GM23338 (cell line): ENCODE data around the gene PABPC4L. TPM values are rescaled to one million over a fixed set of nuclear protein-coding genes. Genes with fewer than 3 reads are reported as not detected.

ENCODE experiments used
- ATAC-seq: fragments of 200-7000 bp; cut with Tn5 transposase; 3 replicates; pipeline ENCODE4 v1.9.1; 2020
- DNase-seq: peaks from one replicate; pipeline ENCODE4 v3.0.0-alpha.2; 2015; ENCODE audit warnings: low spot score
- H2AFZ ChIP-seq: fragments of 200-600 bp; sonication (generic); 2 replicates; pipeline ENCODE4 v1.8.0; 2016; ENCODE audit warnings: antibody characterized with exemption, mild to moderate bottlenecking, moderate library complexity
- H3F3A ChIP-seq: fragments of 200-600 bp; sonication (generic); replicated peaks from 2 replicates; pipeline ENCODE4 v1.8.0; 2017; ENCODE audit warnings: antibody characterized with exemption, mixed run types, low read depth
- H3K27ac ChIP-seq: fragments of 200-600 bp; sonication (generic); 2 replicates; pipeline ENCODE4 v1.6.1; 2016; ENCODE audit warnings: low read depth
- H3K27me3 ChIP-seq: fragments of 200-600 bp; sonication (generic); 2 replicates; pipeline ENCODE4 v1.8.0; 2016; ENCODE audit warnings: mild to moderate bottlenecking, mixed run types, moderate library complexity; ENCODE audit not compliant: insufficient read depth
- H3K36me3 ChIP-seq: fragments of 200-600 bp; sonication (generic); 2 replicates; pipeline ENCODE4 v1.8.0; 2016; ENCODE audit warnings: mild to moderate bottlenecking; ENCODE audit not compliant: insufficient read depth
- H3K4me1 ChIP-seq: fragments of 200-600 bp; sonication (generic); 2 replicates; pipeline ENCODE4 v1.8.0; 2016; ENCODE audit warnings: mild to moderate bottlenecking, moderate library complexity; ENCODE audit not compliant: insufficient read depth
- H3K4me2 ChIP-seq: fragments of 200-600 bp; sonication (generic); 2 replicates; pipeline ENCODE4 v1.7.1; 2017; ENCODE audit warnings: mixed run types
- H3K4me3 ChIP-seq: fragments of 200-600 bp; sonication (generic); 2 replicates; pipeline ENCODE4 v1.6.1; 2016; ENCODE audit warnings: mixed run types
- H3K79me2 ChIP-seq: fragments of 200-600 bp; sonication (generic); replicated peaks from 2 replicates; pipeline ENCODE4 v1.8.0; 2017; ENCODE audit warnings: mild to moderate bottlenecking; ENCODE audit not compliant: insufficient read depth
- H3K9me2 ChIP-seq: fragments of 200-600 bp; sonication (generic); 2 replicates; pipeline ENCODE4 v1.8.0; 2017; ENCODE audit not compliant: insufficient read depth
- H4K20me1 ChIP-seq: fragments of 200-600 bp; sonication (generic); replicated peaks from 2 replicates; pipeline ENCODE4 v1.8.0; 2017; ENCODE audit warnings: mild to moderate bottlenecking; ENCODE audit not compliant: insufficient read depth
- H3K27ac Mint-ChIP-seq: 2 replicates; pipeline ENCODE4 v1.8.0; 2020; ENCODE audit warnings: inconsistent platforms, mild to moderate bottlenecking, moderate library complexity, mixed read lengths
- H3K27me3 Mint-ChIP-seq: 3 replicates; pipeline ENCODE4 v1.8.0; 2022; ENCODE audit warnings: low read depth, mild to moderate bottlenecking, moderate library complexity, mixed read lengths, inconsistent platforms; ENCODE audit not compliant: insufficient read depth, poor library complexity
- H3K36me3 Mint-ChIP-seq: 3 replicates; pipeline ENCODE4 v1.8.0; 2021; ENCODE audit warnings: low read depth, mild to moderate bottlenecking, inconsistent platforms, moderate library complexity, mixed read lengths
- H3K4me1 Mint-ChIP-seq: 3 replicates; pipeline ENCODE4 v1.8.0; 2020; ENCODE audit warnings: mild to moderate bottlenecking, inconsistent platforms, mixed read lengths
- H3K4me3 Mint-ChIP-seq: 3 replicates; pipeline ENCODE4 v1.8.0; 2021; ENCODE audit warnings: moderate library complexity, mild to moderate bottlenecking, inconsistent platforms, mixed read lengths
- H3K9me3 Mint-ChIP-seq: 3 replicates; pipeline ENCODE4 v1.8.0; 2020; ENCODE audit warnings: moderate library complexity, mild to moderate bottlenecking, inconsistent platforms, mixed read lengths
- CREB1 ChIP-seq: fragments of 250-450 bp; sonication (Bioruptor Pico); IDR thresholded peaks from 2 replicates; pipeline ENCODE4 v1.5.0; 2020; ENCODE audit warnings: low read depth, mild to moderate bottlenecking, moderate library complexity
- EZH2 ChIP-seq: fragments of 200-600 bp; sonication (generic); IDR thresholded peaks from one replicate; pipeline ENCODE4 v1.8.0; 2017; ENCODE audit warnings: antibody characterized with exemption, mild to moderate bottlenecking, low read depth; ENCODE audit not compliant: unreplicated experiment
- EZH2phosphoT487 ChIP-seq: fragments of 200-600 bp; sonication (generic); IDR thresholded peaks from one replicate; pipeline ENCODE4 v1.8.1; 2018; ENCODE audit warnings: antibody characterized with exemption; ENCODE audit not compliant: unreplicated experiment
- JUNB ChIP-seq: IDR thresholded peaks from one replicate; pipeline ENCODE4 v1.6.1; 2016; ENCODE audit warnings: antibody characterized with exemption; ENCODE audit not compliant: unreplicated experiment
- NANOG ChIP-seq: IDR thresholded peaks from 2 replicates; pipeline ENCODE4 v1.6.1; 2016; ENCODE audit warnings: antibody characterized with exemption, borderline replicate concordance
- POLR2AphosphoS5 ChIP-seq: IDR thresholded peaks from 2 replicates; pipeline ENCODE4 v1.6.1; 2016; ENCODE audit warnings: antibody characterized with exemption, low read depth
- STAT1 ChIP-seq: IDR thresholded peaks from one replicate; pipeline ENCODE4 v1.6.1; 2016; ENCODE audit warnings: antibody characterized with exemption; ENCODE audit not compliant: unreplicated experiment
- ZNF114 ChIP-seq: fragments of 250-450 bp; sonication (Bioruptor Pico); IDR thresholded peaks from 2 replicates; pipeline ENCODE4 v1.5.0; 2020; ENCODE audit warnings: mild to moderate bottlenecking, moderate library complexity
- ZNF331 ChIP-seq: fragments of 250-450 bp; sonication (Bioruptor Pico); IDR thresholded peaks from 2 replicates; pipeline ENCODE4 v1.5.0; 2020; ENCODE audit warnings: low read depth, mild to moderate bottlenecking, moderate library complexity
- polyA plus RNA-seq: library from polyadenylated mRNA; unstranded; fragments of >200 nt; fragmentation: Nextera tagmentation; extraction: Ambion mirVana; gene quantifications from 2 replicates; pipeline ENCODE4 v1.2.1, GENCODE V29; 2016
- total RNA-seq: library from RNA; depleted of rRNA; stranded (reverse); fragments of >200 nt; shearing (Covaris generic); gene quantifications from 2 replicates; pipeline ENCODE4 v1.2.3, GENCODE V29; 2014
- TF ChIP-seq, protein P1 (sequence below): fragments of 250-450 bp; sonication (Bioruptor Pico); IDR thresholded peaks from 2 replicates; pipeline ENCODE4 v1.5.0; 2020; ENCODE audit warnings: mild to moderate bottlenecking, moderate library complexity
- TF ChIP-seq, protein P2 (sequence below), 2 experiments: fragments of 200-600 bp in 1 of 2; sonication (generic) in 1 of 2; conservative IDR thresholded peaks; 2 replicates each; pipeline versions ENCODE4 v1.5.1 to v1.6.1; 2016 to 2017; ENCODE audit warnings: antibody characterized with exemption in 2 of 2, low read depth in 2 of 2, mild to moderate bottlenecking in 2 of 2, moderate library complexity in 1 of 2
- TF ChIP-seq, protein P3 (sequence below): IDR thresholded peaks from one replicate; pipeline ENCODE4 v1.6.1; 2018; ENCODE audit warnings: antibody characterized with exemption; ENCODE audit not compliant: unreplicated experiment
- TF ChIP-seq, protein P4 (sequence below): IDR thresholded peaks from 2 replicates; pipeline ENCODE4 v1.6.1; 2016; ENCODE audit warnings: antibody characterized with exemption

Gene PABPC4L
- total and polyA plus RNA-seq, 2 experiments from 2014 or later = 1.8 to 4.6 TPM

DNA sequence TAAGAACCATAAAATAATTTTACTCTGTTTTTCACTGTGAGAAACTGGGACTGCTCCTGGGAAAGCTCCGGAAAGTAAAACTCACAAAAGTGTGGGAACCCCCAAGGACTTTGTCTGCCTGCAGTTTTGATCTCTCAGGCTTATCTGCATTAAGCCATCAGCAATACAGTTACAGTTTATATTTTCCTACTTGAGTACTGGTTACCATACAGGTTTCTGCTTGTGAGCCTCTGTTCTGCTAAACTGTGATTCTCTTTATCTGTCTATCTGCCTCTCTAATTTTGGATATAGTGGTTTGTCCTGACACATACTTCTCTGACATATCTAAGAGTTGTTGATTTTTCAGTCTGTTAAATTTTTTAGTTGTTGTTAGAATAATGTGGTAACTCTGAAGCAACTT, 11.6 kb downstream of the PABPC4L start:
- no peak overlapping the region for H3K4me3 Mint-ChIP-seq
- H3K9me3 Mint-ChIP-seq = peaks cover 9% of the 10 kb centered on the region; the same call in 2 of the 3 replicates
- Histone ChIP-seq H3K36me3 (no peaks in the 10 kb centered on the region), H2AFZ (no peak overlapping the region), H3K27ac (no peak overlapping the region), H3K79me2 (no peaks in the 10 kb centered on the region), H3K27me3 (no peaks in the 10 kb centered on the region), H3K4me1 (no peaks in the 10 kb centered on the region), H3K4me3 (no peak overlapping the region), H3K4me2 (no peak overlapping the region), H4K20me1 (no peaks in the 10 kb centered on the region), H3K9me2 (no peaks in the 10 kb centered on the region), H3F3A (no peaks in the 10 kb centered on the region)
- TF ChIP-seq, protein P1, sequence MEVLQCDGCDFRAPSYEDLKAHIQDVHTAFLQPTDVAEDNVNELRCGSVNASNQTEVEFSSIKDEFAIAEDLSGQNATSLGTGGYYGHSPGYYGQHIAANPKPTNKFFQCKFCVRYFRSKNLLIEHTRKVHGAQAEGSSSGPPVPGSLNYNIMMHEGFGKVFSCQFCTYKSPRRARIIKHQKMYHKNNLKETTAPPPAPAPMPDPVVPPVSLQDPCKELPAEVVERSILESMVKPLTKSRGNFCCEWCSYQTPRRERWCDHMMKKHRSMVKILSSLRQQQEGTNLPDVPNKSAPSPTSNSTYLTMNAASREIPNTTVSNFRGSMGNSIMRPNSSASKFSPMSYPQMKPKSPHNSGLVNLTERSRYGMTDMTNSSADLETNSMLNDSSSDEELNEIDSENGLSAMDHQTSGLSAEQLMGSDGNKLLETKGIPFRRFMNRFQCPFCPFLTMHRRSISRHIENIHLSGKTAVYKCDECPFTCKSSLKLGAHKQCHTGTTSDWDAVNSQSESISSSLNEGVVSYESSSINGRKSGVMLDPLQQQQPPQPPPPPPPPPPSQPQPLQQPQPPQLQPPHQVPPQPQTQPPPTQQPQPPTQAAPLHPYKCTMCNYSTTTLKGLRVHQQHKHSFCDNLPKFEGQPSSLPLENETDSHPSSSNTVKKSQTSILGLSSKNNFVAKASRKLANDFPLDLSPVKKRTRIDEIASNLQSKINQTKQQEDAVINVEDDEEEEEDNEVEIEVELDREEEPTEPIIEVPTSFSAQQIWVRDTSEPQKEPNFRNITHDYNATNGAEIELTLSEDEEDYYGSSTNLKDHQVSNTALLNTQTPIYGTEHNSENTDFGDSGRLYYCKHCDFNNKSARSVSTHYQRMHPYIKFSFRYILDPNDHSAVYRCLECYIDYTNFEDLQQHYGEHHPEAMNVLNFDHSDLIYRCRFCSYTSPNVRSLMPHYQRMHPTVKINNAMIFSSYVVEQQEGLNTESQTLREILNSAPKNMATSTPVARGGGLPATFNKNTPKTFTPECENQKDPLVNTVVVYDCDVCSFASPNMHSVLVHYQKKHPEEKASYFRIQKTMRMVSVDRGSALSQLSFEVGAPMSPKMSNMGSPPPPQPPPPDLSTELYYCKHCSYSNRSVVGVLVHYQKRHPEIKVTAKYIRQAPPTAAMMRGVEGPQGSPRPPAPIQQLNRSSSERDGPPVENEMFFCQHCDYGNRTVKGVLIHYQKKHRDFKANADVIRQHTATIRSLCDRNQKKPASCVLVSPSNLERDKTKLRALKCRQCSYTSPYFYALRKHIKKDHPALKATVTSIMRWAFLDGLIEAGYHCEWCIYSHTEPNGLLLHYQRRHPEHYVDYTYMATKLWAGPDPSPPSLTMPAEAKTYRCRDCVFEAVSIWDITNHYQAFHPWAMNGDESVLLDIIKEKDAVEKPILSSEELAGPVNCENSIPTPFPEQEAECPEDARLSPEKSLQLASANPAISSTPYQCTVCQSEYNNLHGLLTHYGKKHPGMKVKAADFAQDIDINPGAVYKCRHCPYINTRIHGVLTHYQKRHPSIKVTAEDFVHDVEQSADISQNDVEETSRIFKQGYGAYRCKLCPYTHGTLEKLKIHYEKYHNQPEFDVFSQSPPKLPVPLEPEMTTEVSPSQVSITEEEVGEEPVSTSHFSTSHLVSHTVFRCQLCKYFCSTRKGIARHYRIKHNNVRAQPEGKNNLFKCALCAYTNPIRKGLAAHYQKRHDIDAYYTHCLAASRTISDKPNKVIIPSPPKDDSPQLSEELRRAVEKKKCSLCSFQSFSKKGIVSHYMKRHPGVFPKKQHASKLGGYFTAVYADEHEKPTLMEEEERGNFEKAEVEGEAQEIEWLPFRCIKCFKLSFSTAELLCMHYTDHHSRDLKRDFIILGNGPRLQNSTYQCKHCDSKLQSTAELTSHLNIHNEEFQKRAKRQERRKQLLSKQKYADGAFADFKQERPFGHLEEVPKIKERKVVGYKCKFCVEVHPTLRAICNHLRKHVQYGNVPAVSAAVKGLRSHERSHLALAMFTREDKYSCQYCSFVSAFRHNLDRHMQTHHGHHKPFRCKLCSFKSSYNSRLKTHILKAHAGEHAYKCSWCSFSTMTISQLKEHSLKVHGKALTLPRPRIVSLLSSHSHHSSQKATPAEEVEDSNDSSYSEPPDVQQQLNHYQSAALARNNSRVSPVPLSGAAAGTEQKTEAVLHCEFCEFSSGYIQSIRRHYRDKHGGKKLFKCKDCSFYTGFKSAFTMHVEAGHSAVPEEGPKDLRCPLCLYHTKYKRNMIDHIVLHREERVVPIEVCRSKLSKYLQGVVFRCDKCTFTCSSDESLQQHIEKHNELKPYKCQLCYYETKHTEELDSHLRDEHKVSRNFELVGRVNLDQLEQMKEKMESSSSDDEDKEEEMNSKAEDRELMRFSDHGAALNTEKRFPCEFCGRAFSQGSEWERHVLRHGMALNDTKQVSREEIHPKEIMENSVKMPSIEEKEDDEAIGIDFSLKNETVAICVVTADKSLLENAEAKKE (CRISPR knock-in tag) = no peak
- no peak for TF ChIP-seq EZH2phosphoT487
- TF ChIP-seq, protein P2, sequence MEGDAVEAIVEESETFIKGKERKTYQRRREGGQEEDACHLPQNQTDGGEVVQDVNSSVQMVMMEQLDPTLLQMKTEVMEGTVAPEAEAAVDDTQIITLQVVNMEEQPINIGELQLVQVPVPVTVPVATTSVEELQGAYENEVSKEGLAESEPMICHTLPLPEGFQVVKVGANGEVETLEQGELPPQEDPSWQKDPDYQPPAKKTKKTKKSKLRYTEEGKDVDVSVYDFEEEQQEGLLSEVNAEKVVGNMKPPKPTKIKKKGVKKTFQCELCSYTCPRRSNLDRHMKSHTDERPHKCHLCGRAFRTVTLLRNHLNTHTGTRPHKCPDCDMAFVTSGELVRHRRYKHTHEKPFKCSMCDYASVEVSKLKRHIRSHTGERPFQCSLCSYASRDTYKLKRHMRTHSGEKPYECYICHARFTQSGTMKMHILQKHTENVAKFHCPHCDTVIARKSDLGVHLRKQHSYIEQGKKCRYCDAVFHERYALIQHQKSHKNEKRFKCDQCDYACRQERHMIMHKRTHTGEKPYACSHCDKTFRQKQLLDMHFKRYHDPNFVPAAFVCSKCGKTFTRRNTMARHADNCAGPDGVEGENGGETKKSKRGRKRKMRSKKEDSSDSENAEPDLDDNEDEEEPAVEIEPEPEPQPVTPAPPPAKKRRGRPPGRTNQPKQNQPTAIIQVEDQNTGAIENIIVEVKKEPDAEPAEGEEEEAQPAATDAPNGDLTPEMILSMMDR (conservative IDR thresholded peaks at IDR 0.05; ENCODE audit: low read depth in 2 of 2) = no peak
- no peak for TF ChIP-seq ZNF331 (CRISPR knock-in tag)
- TF ChIP-seq JUNB = no peak
- TF ChIP-seq, protein P3, sequence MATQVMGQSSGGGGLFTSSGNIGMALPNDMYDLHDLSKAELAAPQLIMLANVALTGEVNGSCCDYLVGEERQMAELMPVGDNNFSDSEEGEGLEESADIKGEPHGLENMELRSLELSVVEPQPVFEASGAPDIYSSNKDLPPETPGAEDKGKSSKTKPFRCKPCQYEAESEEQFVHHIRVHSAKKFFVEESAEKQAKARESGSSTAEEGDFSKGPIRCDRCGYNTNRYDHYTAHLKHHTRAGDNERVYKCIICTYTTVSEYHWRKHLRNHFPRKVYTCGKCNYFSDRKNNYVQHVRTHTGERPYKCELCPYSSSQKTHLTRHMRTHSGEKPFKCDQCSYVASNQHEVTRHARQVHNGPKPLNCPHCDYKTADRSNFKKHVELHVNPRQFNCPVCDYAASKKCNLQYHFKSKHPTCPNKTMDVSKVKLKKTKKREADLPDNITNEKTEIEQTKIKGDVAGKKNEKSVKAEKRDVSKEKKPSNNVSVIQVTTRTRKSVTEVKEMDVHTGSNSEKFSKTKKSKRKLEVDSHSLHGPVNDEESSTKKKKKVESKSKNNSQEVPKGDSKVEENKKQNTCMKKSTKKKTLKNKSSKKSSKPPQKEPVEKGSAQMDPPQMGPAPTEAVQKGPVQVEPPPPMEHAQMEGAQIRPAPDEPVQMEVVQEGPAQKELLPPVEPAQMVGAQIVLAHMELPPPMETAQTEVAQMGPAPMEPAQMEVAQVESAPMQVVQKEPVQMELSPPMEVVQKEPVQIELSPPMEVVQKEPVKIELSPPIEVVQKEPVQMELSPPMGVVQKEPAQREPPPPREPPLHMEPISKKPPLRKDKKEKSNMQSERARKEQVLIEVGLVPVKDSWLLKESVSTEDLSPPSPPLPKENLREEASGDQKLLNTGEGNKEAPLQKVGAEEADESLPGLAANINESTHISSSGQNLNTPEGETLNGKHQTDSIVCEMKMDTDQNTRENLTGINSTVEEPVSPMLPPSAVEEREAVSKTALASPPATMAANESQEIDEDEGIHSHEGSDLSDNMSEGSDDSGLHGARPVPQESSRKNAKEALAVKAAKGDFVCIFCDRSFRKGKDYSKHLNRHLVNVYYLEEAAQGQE = no peak
- no peak for TF ChIP-seq EZH2
- no peak for TF ChIP-seq POLR2AphosphoS5
- TF ChIP-seq, protein P4, sequence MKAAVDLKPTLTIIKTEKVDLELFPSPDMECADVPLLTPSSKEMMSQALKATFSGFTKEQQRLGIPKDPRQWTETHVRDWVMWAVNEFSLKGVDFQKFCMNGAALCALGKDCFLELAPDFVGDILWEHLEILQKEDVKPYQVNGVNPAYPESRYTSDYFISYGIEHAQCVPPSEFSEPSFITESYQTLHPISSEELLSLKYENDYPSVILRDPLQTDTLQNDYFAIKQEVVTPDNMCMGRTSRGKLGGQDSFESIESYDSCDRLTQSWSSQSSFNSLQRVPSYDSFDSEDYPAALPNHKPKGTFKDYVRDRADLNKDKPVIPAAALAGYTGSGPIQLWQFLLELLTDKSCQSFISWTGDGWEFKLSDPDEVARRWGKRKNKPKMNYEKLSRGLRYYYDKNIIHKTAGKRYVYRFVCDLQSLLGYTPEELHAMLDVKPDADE = no peak
- no peak for TF ChIP-seq ZNF114 (CRISPR knock-in tag)
- no peak for TF ChIP-seq STAT1
- TF ChIP-seq CREB1 (CRISPR knock-in tag) = no peak
- no peak for TF ChIP-seq NANOG
- H3K36me3 Mint-ChIP-seq = peaks cover 3% of the 10 kb centered on the region; the same call in 1 of the 3 replicates
- no peak for DNase-seq
- H3K27ac Mint-ChIP-seq = no peak overlapping the region
- ATAC-seq = no peak
- no peaks in the 10 kb centered on the region for H3K4me1 Mint-ChIP-seq
- H3K27me3 Mint-ChIP-seq = no peaks in the 10 kb centered on the region
